AG04449 (cell line): ENCODE results near the gene RCHY1.
"Not testable (repeated sequence)": the region's sequence is repeated elsewhere in the genome, so short reads cannot be mapped to it uniquely, and the experiment has no call there.

Experiments
- CTCF ChIA-PET: fragments of 350-600 bp; formaldehyde crosslinking; extraction: SDS; loops from one replicate; lab custom pipeline; 2021; ENCODE audit warnings: antibody characterized with exemption; lab: Yijun Ruan, JAX
- POLR2A ChIA-PET: fragments of 400-600, 350-600 bp; formaldehyde crosslinking; extraction: SDS; loops from one replicate; lab custom pipeline; 2020; ENCODE audit warnings: antibody characterized with exemption, inconsistent platforms; lab: Yijun Ruan, JAX
- DNase-seq: peaks from one replicate; pipeline ENCODE4 v3.0.0-alpha.2; 2010; ENCODE audit warnings: low read depth, low spot score
- H3K4me3 ChIP-seq: 2 replicates; pipeline ENCODE4 v1.5.1; 2011; ENCODE audit warnings: low read depth, mild to moderate bottlenecking, control low read depth, low read length
- CTCF ChIP-seq: IDR thresholded peaks from one replicate; pipeline ENCODE4 v1.5.1; 2011; ENCODE audit warnings: mild to moderate bottlenecking, moderate library complexity, low read length, control low read depth, inconsistent platforms; ENCODE audit not compliant: insufficient read depth; ENCODE audit errors: missing control alignments

RCHY1 gene

GRCh38 chr4:75549019-75549418 lies 34.8 kb upstream of the RCHY1 start:
- ChIA-PET POLR2A (no interaction called here), CTCF (no interaction called here)
- no peak for TF ChIP-seq CTCF
- no peak overlapping the region for H3K4me3 ChIP-seq
- no peak for DNase-seq

- CTCF ChIA-PET: interaction anchor here (0.7 kb wide), 1 partner anchor 300 kb away, joined by 3 read pairs; no protein-coding TSS in a partner anchor
- POLR2A ChIA-PET: no interaction called here
- DNase-seq: no peak
- no peak for TF ChIP-seq CTCF
- H3K4me3 ChIP-seq: no peak overlapping the region
Observed at GRCh38 chr4:75547647-75548387, 33.6 kb upstream of the RCHY1 start.

GRCh38 chr4:75545526-75545925 lies 31.3 kb upstream of the RCHY1 start:
- DNase-seq: peak; percentile 36
- ChIA-PET POLR2A (interaction anchor here (0.6 to 1.4 kb wide), 2 partner anchors 31 to 1508 kb away, joined by 3 to 4 read pairs; partner anchors contain the start of genes RCHY1 and THAP6), CTCF (interaction anchor here (0.7 to 1.8 kb wide), 5 partner anchors 9 to 303 kb away, joined by 3 to 7 read pairs (median 3); no protein-coding TSS in a partner anchor)
- no peak for TF ChIP-seq CTCF
- no peak overlapping the region for H3K4me3 ChIP-seq

- H3K4me3 ChIP-seq: no peak overlapping the region
- CTCF ChIA-PET: interaction anchor here (1.0 to 1.8 kb wide), 2 partner anchors 8 to 16 kb away, joined by 3 to 7 read pairs; no protein-coding TSS in a partner anchor
- POLR2A ChIA-PET: interaction anchor here (1.4 kb wide), 1 partner anchor 31 kb away, joined by 4 read pairs; the partner anchor contains the start of genes RCHY1 and THAP6
- DNase-seq: no peak
- no peak for TF ChIP-seq CTCF
Observed at GRCh38 chr4:75544870-75545269, 30.7 kb upstream of the RCHY1 start.

GRCh38 chr4:75544220-75544619 lies 30.0 kb upstream of the RCHY1 start:
- POLR2A ChIA-PET: not testable (repeated sequence)
- CTCF ChIA-PET: interaction anchor here (1.0 kb wide), 1 partner anchor 12 kb away, joined by 3 read pairs; the partner anchor contains the start of gene ODAPH

GRCh38 chr4:75542824-75543223 lies 28.6 kb upstream of the RCHY1 start:
- no peak overlapping the region for H3K4me3 ChIP-seq
- CTCF ChIA-PET: interaction anchor here (1.2 to 1.4 kb wide), 3 partner anchors 13 to 27 kb away, joined by 3 read pairs; no protein-coding TSS in a partner anchor
- DNase-seq: peak; percentile 55
- POLR2A ChIA-PET: interaction anchor here (1.9 kb wide), 1 partner anchor 28 kb away, joined by 7 read pairs; the partner anchor contains the start of genes RCHY1 and THAP6
- no peak for TF ChIP-seq CTCF

More at GRCh38 chr4:75544220-75544619, 30.0 kb upstream of the RCHY1 start:
- not testable (repeated sequence) for H3K4me3 ChIP-seq, DNase-seq

- DNase-seq, H3K4me3 ChIP-seq, POLR2A ChIA-PET: not testable (repeated sequence)
- CTCF ChIA-PET: interaction anchor here (1.0 to 2.1 kb wide), 3 partner anchors 9 to 23 kb away, joined by 3 to 7 read pairs (median 3); partner anchors contain the start of genes RCHY1 and THAP6
Observed at GRCh38 chr4:75537308-75537707, 23.1 kb upstream of the RCHY1 start.

- H3K4me3 ChIP-seq, DNase-seq, CTCF ChIA-PET, POLR2A ChIA-PET: not testable (repeated sequence)
Observed at GRCh38 chr4:75533926-75534325, 19.7 kb upstream of the RCHY1 start.

- DNase-seq, POLR2A ChIA-PET, H3K4me3 ChIP-seq, CTCF ChIA-PET: not testable (repeated sequence)
Observed at GRCh38 chr4:75533339-75533887, 19.2 kb upstream of the RCHY1 start.

GRCh38 chr4:75531536-75532143 lies 17.4 kb upstream of the RCHY1 start:
- POLR2A ChIA-PET: interaction anchor here (0.7 kb wide), 1 partner anchor 24 kb away, joined by 3 read pairs; the partner anchor contains the start of gene ODAPH
- not testable (repeated sequence) for H3K4me3 ChIP-seq, DNase-seq
- CTCF ChIA-PET: interaction anchor here (0.9 kb wide), 1 partner anchor 15 kb away, joined by 3 read pairs; no protein-coding TSS in a partner anchor
